HG02759 (cell line): Measurements from ENCODE around the gene PPARA.
"Not testable (repeated sequence)": the region's sequence is repeated elsewhere in the genome, so short reads cannot be mapped to it uniquely, and the experiment has no call there.

Experiments
- ATAC-seq: cut with Tn5 transposase; IDR thresholded peaks from one replicate; pipeline ENCODE4 v1.9.1; 2021; ENCODE audit warnings: mild to moderate bottlenecking, moderate library complexity; ENCODE audit not compliant: unreplicated experiment

Gene PPARA

GRCh38 chr22:46125816-46126765, 24.2 kb upstream of the PPARA start:
- ATAC-seq = no peak

GRCh38 chr22:46126853-46127385, 23.4 kb upstream of the PPARA start:
- no peak for ATAC-seq

DNA sequence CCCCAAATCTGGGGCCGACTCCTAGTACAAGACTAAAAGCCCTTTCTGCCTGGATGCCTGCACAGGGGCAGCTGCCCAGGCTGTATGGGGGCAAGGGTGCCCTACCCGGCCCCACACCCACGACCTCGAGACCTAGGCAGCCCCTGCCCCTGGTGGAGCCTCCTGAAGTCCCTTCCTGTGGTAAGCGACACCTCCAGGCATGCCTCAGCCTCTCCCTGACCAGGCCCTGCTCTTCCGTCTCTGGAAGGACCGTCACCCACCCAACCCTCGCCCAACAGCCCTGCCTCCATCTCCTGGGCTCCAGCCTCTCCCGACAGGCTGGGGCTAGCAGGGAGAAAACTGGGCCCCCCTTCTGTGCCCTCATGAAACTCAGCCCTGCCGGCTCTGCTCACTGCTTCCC, 22.8 kb upstream of the PPARA start:
- no peak for ATAC-seq

DNA sequence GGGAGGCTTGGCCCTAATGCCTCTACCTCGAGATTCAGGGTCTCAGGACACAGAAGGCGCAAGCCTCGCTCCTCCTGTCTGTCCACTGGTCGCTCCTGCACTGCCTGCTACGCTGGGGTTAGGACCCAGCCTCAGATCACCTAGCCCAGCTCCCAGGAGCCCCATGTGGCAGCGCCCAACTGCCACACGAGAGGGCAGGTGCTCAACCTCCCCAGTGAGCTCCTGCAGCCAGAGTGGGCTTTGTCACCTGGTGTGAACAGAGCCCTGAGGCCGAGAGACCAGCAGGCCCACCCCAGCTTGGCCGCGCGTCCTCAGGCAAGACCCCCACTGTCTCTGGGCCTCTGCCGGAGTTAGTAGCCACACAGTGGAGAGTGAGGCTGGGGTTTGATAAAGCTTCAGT, 21.7 kb upstream of the PPARA start:
- ATAC-seq = no peak

DNA sequence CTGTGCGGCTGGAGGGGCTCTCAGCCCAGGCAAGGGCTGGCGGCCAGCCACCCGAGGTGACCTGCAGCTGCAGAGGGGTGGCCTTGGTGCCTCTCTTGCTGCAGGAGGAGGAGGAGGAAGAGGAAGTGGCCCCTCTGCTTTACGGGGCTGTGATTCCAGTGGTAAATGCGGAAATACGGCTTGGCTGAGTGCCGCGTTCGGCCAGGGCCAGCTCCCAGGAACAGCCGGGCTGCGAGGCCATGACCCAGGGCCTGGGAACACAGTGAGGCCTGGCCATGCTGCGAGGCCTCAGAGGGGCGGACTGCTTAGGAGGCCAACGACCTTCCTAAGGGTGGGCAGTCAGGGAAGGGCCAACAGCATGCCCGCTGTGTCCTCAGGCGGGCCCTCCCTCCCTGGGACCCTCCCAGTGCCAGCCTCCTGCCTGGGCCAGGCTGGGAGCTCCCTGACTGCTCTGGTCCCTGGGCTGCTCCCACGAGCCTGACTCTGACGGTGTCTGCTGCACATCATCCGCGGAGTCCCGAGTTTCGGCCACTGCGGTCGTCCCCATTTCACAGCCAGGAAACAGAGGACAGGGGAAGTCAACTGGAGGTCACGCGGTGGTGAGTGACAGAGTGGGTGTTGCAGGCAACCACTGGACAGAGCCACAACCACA, 20.8 kb upstream of the PPARA start:
- ATAC-seq = no peak

DNA sequence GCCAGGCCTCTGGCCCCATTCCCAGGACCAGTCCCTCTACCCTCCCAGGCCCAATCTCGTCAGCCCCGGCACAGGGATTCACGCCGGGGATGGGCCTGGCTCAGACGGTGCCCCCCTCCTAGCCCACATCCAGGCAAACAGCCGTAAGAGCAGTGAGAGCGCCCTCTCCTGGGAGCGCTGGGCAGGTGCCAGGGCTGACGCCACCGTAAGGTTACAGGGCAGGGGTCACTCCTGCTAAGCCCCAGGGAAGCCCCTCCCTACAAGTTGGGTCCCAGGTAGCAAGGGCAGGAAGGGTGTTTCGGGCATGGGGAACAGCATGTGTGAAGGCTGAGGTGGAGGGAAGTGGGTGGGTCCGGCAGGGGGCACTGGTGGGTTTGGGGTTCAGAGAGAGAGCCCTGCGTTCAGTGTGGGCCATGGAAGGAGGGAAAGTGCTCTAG, 19.2 kb upstream of the PPARA start:
- no peak for ATAC-seq

GRCh38 chr22:46132193-46132829, 18.0 kb upstream of the PPARA start:
- not testable (repeated sequence) for ATAC-seq

GRCh38 chr22:46132830-46133587, 17.3 kb upstream of the PPARA start:
- ATAC-seq = no peak

- ATAC-seq = no peak
Measured at GRCh38 chr22:46133588-46133855, 16.8 kb upstream of the PPARA start.

DNA sequence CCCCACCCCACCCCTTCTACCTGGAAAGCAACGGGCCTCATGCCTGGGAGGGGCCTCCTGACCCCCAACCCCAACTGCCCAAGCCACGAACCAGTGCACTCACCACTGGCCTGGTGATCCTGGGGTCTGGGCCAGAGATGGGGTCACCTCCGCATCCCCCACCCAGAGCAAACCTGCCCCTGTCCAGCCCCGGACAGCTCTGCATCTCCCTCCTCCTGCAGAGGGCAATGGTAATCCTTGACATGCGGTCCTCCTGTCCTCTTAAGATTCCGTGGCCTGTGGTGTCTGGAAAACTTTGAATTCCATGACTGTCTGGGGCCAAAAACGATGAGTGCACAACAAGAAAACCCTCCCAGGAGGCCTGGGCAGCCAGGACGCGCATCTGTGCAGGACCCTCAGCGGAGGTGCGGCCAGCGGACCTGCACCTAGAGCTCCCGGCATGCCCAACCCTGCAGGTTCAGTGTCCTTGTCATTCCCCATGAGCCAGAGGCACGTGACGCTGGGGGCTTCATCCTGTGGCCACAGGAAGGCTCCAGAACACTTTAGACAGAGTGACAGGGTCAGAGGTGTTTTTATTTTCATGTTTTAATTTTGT, 16.1 kb upstream of the PPARA start:
- ATAC-seq = no peak

DNA sequence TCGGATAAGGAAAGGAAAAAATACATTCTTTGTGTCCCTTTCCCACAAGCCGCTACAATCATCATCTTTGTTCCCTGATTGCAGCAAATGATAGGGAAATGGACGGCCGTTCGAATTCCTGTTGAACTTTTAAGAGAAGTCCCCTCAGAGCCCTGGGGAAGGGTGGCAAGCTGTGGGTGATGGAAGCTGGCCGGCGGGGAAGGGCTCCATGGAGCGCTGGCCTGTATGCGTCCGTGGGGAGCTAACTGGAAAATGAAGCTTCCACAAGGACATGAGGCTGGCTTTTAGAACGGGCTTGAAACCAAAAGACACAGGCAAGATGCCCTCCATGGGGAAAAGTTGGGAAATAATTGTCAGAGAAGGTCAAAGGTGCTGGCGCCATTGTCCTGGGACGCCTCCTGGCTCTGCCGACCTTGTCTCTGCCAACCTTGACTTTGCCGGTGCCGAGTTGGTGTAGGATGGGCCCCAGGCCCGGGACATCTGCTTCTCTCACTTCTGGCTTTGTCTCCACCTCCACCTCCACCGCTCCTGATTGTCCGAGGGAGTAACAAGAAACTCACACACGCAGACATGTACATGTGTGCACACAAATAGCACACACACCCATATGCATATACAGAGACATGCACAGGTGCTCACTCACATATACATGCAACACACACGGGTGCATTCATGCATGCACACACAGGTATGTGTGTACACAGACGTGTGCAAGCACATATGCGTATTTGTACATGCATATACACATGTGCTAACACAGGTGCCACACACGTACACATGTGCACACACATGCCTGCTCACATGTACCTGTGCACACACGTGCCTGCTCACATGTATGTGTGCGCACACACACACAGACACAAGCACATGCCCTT, 14.5 kb upstream of the PPARA start:
- no peak for ATAC-seq

GRCh38 chr22:46136486-46137217, 13.7 kb upstream of the PPARA start:
- no peak for ATAC-seq

GRCh38 chr22:46137218-46137766, 13.0 kb upstream of the PPARA start:
- ATAC-seq = no peak

DNA sequence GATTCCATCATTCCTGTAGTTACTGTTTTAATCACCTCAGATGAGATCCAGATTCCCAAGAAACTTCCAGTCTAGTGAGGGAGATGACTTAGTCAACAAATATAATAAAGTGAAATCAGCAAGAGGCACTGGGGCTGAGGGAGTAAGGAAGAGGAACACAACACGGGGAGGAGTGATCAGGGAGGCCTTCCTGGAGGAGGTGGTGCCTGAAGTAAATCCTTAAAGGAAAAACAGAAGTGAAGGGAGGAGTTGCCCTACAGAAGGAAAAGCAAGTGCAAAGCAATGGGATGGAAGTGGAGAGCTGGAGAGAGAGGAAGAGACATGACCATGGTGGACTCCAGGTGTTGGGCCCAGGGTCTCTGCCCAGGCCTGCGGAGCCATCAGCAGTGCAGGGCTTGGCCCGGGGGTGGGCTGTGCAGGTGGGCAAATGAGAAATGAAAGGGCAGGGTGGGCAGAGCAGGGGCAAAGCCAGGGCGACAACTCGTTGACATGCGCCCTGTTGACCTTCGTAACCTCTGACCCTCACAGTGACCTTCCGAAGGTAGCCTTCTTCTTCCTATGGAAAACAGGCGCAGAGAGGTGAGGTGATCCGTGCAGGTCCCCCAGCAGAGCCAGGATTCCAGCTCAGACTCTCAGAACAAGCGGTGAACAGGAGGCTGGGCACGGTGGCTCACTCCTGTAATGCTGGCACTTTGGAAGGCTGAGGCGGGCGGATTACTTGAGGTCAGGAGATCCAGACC, 12.1 kb upstream of the PPARA start:
- no peak for ATAC-seq

- not testable (repeated sequence) for ATAC-seq
Measured at GRCh38 chr22:46139417-46139816, 10.9 kb upstream of the PPARA start.

DNA sequence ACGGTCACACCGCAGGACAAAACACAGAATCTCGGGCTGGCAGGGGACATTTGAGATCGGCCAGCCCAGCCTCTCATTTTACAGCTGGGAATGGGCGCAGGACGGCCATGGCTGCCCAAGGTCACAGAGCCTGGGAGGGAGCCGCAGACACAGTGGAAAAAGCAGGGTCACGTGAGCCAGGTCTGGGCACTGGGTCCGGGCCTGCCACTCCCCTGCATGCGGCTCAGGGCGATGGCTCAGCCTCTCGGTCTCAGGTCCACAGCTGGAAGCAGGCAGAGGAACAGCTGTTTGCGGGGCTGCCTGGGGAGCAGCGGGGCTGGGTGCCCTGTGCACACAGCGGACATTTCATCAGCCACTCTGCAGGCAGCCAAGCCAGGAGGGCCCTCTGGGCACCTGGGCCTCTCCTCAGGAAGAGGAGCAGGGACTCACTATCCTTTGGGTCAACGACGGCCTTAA, 10.4 kb upstream of the PPARA start:
- no peak for ATAC-seq

DNA sequence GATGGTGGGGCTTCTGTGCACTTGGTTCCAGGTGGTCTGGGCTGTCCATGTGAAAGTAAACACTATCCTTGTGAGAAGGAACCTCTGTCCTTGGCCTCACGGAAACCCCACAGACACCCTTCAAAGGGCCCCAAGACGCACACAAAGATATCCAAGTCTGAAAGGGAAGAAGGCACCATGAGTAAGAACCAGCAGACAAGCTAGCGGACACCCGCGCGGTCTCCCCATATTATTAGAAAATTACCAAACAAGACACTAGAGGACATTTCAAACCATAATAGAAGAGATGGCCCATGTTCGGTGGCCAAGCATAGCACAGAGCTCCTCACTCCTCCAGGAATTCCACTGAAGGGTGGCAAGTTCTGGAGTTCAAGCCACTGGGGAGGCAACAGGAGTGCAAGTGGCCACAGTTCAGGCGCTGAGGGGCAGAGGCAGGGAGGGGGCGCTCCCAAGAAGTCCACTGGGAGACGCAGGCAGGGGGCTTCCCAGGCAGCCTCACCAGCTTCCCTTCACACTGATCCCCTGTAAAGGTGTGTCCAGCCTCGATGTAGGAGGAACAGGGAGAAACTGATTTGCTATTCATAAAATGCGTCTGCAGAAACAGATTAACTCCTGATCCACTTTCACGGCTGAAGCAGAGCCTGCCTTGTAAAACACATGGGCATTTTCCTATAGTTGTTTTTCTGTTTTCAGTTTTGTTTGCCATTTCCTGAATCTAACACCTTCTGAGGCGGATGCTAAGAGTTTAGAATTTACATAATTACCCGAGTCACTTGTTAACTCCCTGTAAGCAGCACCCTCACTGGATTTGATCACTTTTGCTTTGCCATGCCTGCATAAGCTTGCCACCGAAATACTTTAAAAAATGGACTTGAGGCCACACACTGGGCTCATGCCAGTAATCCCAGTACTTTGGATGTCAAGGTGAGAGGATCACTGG, 9.1 kb upstream of the PPARA start:
- ATAC-seq = no peak
